Upper lobe of left lung (tissue), 4 donors: ENCODE results near the gene SLC9C2.

Experiments used
- EP300 ChIP-seq, 4 donors: sonication (generic); formaldehyde crosslinking; IDR thresholded peaks; one replicate each; pipeline ENCODE4 v1.5.1; 2017; ENCODE audit warnings: antibody characterized with exemption in 4 of 4, control low read depth in 2 of 4
- POLR2A ChIP-seq, 4 donors: fragments of 450-650 bp; IDR thresholded peaks; one replicate each; pipeline ENCODE4 v1.5.1; 2016 to 2017; ENCODE audit warnings: antibody characterized with exemption in 4 of 4, mild to moderate bottlenecking in 2 of 4
- TF ChIP-seq, protein P1 (sequence below), 6 experiments: fragments of 450-650 bp in 4 of 6; fragments of 200-600 bp in 2 of 6; sonication (generic) in 2 of 6; IDR thresholded peaks; one replicate each; pipeline ENCODE4 v1.5.1; 2016 to 2019; ENCODE audit warnings: antibody characterized with exemption in 6 of 6

DNA sequence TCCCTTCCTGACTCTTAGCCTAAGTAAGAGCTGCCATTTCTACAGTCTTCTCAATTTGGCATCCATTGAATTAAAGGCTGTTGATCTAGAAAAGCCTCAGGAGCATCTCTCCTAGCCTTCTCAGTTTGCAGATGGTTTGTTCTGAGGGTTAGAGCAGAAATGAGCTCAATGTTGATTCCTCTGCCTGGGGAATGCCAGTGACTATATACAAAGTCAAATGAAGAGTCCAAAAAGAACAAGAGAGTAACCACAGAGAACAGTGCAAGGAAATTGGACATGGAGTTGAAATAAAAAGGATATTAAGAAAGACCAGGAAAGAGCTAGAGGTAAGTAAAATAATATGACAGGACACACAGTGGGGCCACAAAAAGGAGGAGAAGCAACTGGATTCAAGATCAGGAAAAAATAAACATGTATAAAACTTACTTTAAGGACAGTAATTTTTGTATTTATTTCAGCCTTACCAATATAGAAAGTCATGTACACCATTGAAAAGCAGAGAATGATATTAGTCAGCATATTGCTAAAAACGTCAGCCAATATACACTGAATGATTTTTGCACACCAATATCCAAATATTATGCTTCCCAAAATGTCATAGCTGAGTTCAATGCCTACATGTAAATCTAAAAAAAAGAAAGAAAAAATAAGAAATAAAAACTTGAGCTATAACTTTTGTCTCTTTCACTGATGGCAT is 21.3 kb downstream of the SLC9C2 start:
- no peak for TF ChIP-seq POLR2A (IDR thresholded peaks at IDR 0.05)
- TF ChIP-seq, protein P1, sequence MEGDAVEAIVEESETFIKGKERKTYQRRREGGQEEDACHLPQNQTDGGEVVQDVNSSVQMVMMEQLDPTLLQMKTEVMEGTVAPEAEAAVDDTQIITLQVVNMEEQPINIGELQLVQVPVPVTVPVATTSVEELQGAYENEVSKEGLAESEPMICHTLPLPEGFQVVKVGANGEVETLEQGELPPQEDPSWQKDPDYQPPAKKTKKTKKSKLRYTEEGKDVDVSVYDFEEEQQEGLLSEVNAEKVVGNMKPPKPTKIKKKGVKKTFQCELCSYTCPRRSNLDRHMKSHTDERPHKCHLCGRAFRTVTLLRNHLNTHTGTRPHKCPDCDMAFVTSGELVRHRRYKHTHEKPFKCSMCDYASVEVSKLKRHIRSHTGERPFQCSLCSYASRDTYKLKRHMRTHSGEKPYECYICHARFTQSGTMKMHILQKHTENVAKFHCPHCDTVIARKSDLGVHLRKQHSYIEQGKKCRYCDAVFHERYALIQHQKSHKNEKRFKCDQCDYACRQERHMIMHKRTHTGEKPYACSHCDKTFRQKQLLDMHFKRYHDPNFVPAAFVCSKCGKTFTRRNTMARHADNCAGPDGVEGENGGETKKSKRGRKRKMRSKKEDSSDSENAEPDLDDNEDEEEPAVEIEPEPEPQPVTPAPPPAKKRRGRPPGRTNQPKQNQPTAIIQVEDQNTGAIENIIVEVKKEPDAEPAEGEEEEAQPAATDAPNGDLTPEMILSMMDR (IDR thresholded peaks at IDR 0.05), result no peak
- TF ChIP-seq EP300 (IDR thresholded peaks at IDR 0.05), result no peak
